GM21737 (cell line): ENCODE results near the gene FKBP15.
"Not testable (repeated sequence)": the region's sequence is repeated elsewhere in the genome, so short reads cannot be mapped to it uniquely, and the experiment has no call there.

Experiments
- ATAC-seq: cut with Tn5 transposase; IDR thresholded peaks from one replicate; pipeline ENCODE4 v1.9.1; 2021; ENCODE audit warnings: mild to moderate bottlenecking, moderate library complexity; ENCODE audit not compliant: unreplicated experiment

FKBP15 gene

GRCh38 chr9:113150670-113151611, 70.1 kb downstream of the FKBP15 start, which contains the start of gene SLC31A2:
Gene SLC31A2, plus strand, starts transcription at chr9:113151007. Its CDS starts 68 bp downstream, at chr9:113151075.
- peak; percentile 91 for ATAC-seq

- ATAC-seq: not testable (repeated sequence)
Measured at GRCh38 chr9:113149561-113149960, 71.5 kb downstream of the FKBP15 start.

GRCh38 chr9:113148781-113149510, 72.1 kb downstream of the FKBP15 start:
- ATAC-seq: no peak

GRCh38 chr9:113148372-113148705, 72.7 kb downstream of the FKBP15 start:
- no peak for ATAC-seq

- ATAC-seq: no peak
Measured at GRCh38 chr9:113143432-113144227, 77.4 kb downstream of the FKBP15 start.

GRCh38 chr9:113140896-113141295, 80.2 kb downstream of the FKBP15 start:
- not testable (repeated sequence) for ATAC-seq

- ATAC-seq: no peak
Measured at GRCh38 chr9:113139953-113140352, 81.1 kb downstream of the FKBP15 start.

GRCh38 chr9:113139225-113139829, 81.8 kb downstream of the FKBP15 start:
- no peak for ATAC-seq

GRCh38 chr9:113138760-113139159, 82.3 kb downstream of the FKBP15 start:
- no peak for ATAC-seq

GRCh38 chr9:113137196-113138168, 83.6 kb downstream of the FKBP15 start:
- no peak for ATAC-seq

- no peak for ATAC-seq
Measured at GRCh38 chr9:113131689-113132151, 89.4 kb downstream of the FKBP15 start.

- ATAC-seq: no peak
Measured at GRCh38 chr9:113129884-113130283, 91.2 kb downstream of the FKBP15 start.

GRCh38 chr9:113129466-113129865, 91.6 kb downstream of the FKBP15 start:
- no peak for ATAC-seq

GRCh38 chr9:113125386-113126035, 95.6 kb downstream of the FKBP15 start:
- no peak for ATAC-seq

- not testable (repeated sequence) for ATAC-seq
Measured at GRCh38 chr9:113118829-113119228, 102.2 kb downstream of the FKBP15 start.
